ENCODE data around the gene NATD1.

DNA sequence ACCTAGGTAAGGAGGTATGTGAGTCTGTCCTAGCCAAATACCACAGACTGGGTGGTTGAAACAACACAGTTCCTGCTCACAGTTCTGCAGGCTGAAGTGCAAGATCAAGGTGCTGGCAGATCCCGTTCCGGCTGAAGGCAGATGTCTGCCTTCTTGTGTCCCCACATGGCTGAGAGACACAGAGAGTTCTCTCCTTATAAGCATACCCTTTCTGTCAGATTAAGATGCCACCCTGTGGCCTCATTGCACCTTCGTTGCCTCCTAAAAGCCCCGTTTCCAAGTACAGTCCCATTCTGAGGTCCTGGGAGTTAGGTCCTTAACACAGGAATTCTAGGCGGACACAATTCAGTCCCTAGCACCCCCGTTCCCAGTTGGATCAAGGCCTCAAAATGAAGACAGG, 30.1 kb downstream of the NATD1 start:
- TF ChIP-seq, protein P1, sequence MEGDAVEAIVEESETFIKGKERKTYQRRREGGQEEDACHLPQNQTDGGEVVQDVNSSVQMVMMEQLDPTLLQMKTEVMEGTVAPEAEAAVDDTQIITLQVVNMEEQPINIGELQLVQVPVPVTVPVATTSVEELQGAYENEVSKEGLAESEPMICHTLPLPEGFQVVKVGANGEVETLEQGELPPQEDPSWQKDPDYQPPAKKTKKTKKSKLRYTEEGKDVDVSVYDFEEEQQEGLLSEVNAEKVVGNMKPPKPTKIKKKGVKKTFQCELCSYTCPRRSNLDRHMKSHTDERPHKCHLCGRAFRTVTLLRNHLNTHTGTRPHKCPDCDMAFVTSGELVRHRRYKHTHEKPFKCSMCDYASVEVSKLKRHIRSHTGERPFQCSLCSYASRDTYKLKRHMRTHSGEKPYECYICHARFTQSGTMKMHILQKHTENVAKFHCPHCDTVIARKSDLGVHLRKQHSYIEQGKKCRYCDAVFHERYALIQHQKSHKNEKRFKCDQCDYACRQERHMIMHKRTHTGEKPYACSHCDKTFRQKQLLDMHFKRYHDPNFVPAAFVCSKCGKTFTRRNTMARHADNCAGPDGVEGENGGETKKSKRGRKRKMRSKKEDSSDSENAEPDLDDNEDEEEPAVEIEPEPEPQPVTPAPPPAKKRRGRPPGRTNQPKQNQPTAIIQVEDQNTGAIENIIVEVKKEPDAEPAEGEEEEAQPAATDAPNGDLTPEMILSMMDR (IDR thresholded peaks at IDR 0.05; ENCODE audit: low read depth, low read length), result no peak
- TF ChIP-seq EZH2phosphoT487 (IDR thresholded peaks at IDR 0.05; ENCODE audit: low read depth), result no peak
